SH-SY5Y (cell line): ENCODE data around the gene ANO9.

Source experiments
- GATA2 ChIP-seq: IDR thresholded peaks from 2 replicates; pipeline ENCODE4 v1.6.1; 2011; ENCODE audit warnings: mild to moderate bottlenecking, low read depth, low read length
- GATA3 ChIP-seq: IDR thresholded peaks from 2 replicates; pipeline ENCODE4 v1.6.1; 2011; ENCODE audit warnings: low read depth, mild to moderate bottlenecking, low read length, moderate library complexity

DNA sequence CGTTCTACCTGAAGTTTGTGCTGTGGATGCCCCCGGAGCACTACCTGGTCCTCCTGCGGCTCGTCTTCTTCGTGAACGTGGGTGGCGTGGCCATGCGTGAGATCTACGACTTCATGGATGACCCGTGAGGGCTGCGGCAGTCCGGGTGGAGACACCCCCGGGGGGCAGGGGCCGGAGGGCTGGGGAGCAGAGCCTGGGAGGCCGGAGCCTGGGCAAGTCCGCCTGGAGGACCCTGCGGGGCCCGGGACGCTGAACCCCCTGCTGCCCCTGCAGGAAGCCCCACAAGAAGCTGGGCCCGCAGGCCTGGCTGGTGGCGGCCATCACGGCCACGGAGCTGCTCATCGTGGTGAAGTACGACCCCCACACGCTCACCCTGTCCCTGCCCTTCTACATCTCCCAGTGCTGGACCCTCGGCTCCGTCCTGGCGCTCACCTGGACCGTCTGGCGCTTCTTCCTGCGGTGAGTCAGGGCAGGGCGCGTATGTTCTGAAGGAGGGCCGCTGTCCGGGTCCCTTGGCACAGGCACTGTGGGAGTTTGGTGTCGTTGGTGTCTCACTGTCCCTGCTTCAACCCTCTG is 47.9 kb upstream of the ANO9 start:
- TF ChIP-seq GATA2 = no peak
- no peak for TF ChIP-seq GATA3
